K562 (cell line): ENCODE data around the gene RAB17.

Source experiments
- KLF10 ChIP-seq: fragments of 250-450 bp; sonication (Bioruptor Pico); IDR thresholded peaks from 2 replicates; pipeline ENCODE4 v1.6.1; 2021; ENCODE audit warnings: matching md5 sums
- MTF1 ChIP-seq: fragments of 250-450 bp; sonication (Bioruptor Pico); IDR thresholded peaks from 2 replicates; pipeline ENCODE4 v1.9.0; 2021; ENCODE audit warnings: moderate library complexity, mild to moderate bottlenecking, inconsistent platforms, borderline replicate concordance
- RB1 ChIP-seq: fragments of 450-650 bp; IDR thresholded peaks from 2 replicates; pipeline ENCODE4 v1.6.1; 2017; ENCODE audit warnings: low read depth, mild to moderate bottlenecking
- RBM34 ChIP-seq: fragments of 200-400 bp; formaldehyde crosslinking; IDR thresholded peaks from 2 replicates; pipeline ENCODE4 v1.6.1; 2018; ENCODE audit warnings: low read length, borderline replicate concordance; ENCODE audit not compliant: insufficient read depth
- ZNF324 ChIP-seq: fragments of 250-450 bp; sonication (Bioruptor Pico); IDR thresholded peaks from 2 replicates; pipeline ENCODE4 v1.4.0; 2020; ENCODE audit warnings: mild to moderate bottlenecking
- ZNF354B ChIP-seq: fragments of 250-450 bp; sonication (Bioruptor Pico); IDR thresholded peaks from 2 replicates; pipeline ENCODE4 v1.4.0; 2020
- TF ChIP-seq, protein P1 (sequence below), 2 experiments: fragments of 450-650 bp; formaldehyde crosslinking in 1 of 2; IDR thresholded peaks; 2 replicates each; pipeline versions ENCODE4 v1.4.0 to v1.6.1; 2014 to 2020; ENCODE audit warnings: mild to moderate bottlenecking in 2 of 2, borderline replicate concordance in 1 of 2, low read depth in 1 of 2
- TF ChIP-seq, protein P2 (sequence below), 2 experiments: fragments of 450-650 bp in 1 of 2; IDR thresholded peaks; 2 replicates each; pipeline ENCODE4 v1.6.1; 2011 to 2017; ENCODE audit warnings: low read depth in 2 of 2, antibody characterized with exemption in 1 of 2, borderline replicate concordance in 1 of 2, low read length in 1 of 2, mild to moderate bottlenecking in 1 of 2, mixed read lengths in 1 of 2; ENCODE audit not compliant: control insufficient read depth in 1 of 2
- TF ChIP-seq, protein P3 (sequence below), 3 experiments: IDR thresholded peaks in 2 of 3; conservative IDR thresholded peaks in 1 of 3; 2 replicates each; pipeline ENCODE4 v1.5.1; 2011 to 2012; ENCODE audit warnings: low read length in 3 of 3, mild to moderate bottlenecking in 3 of 3, control low read depth in 2 of 3, improper control_type of control experiment in 1 of 3, inconsistent platforms in 1 of 3, low read depth in 1 of 3, mixed read lengths in 1 of 3, moderate library complexity in 1 of 3; ENCODE audit not compliant: insufficient read depth in 2 of 3

DNA sequence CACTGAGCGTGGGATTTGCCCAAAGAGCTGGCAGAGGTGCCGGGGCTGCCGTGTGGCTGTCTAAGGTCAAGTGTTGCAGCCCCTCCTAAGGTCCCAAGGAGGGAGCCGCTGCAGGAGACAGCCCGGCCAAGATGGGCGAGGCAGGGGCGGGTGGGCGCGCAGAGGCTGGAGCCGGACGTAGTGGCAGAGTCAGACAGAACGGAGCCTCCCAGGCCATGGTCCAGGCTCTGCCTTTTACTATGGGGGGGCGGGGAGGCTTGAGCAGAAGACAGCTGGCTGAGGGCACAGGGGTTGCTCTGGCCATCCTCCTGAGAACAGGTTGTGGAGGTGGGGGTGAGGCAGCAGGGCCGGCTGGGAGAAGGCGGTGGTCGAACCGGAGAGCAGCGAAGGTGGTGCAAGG is 51.6 kb downstream of the RAB17 start:
- no peak for TF ChIP-seq ZNF354B
- no peak for TF ChIP-seq RBM34
- TF ChIP-seq, protein P1, sequence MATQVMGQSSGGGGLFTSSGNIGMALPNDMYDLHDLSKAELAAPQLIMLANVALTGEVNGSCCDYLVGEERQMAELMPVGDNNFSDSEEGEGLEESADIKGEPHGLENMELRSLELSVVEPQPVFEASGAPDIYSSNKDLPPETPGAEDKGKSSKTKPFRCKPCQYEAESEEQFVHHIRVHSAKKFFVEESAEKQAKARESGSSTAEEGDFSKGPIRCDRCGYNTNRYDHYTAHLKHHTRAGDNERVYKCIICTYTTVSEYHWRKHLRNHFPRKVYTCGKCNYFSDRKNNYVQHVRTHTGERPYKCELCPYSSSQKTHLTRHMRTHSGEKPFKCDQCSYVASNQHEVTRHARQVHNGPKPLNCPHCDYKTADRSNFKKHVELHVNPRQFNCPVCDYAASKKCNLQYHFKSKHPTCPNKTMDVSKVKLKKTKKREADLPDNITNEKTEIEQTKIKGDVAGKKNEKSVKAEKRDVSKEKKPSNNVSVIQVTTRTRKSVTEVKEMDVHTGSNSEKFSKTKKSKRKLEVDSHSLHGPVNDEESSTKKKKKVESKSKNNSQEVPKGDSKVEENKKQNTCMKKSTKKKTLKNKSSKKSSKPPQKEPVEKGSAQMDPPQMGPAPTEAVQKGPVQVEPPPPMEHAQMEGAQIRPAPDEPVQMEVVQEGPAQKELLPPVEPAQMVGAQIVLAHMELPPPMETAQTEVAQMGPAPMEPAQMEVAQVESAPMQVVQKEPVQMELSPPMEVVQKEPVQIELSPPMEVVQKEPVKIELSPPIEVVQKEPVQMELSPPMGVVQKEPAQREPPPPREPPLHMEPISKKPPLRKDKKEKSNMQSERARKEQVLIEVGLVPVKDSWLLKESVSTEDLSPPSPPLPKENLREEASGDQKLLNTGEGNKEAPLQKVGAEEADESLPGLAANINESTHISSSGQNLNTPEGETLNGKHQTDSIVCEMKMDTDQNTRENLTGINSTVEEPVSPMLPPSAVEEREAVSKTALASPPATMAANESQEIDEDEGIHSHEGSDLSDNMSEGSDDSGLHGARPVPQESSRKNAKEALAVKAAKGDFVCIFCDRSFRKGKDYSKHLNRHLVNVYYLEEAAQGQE (IDR thresholded peaks at IDR 0.05; ENCODE audit: borderline replicate concordance): no peak
- TF ChIP-seq, protein P1 (CRISPR knock-in tag; IDR thresholded peaks at IDR 0.05; ENCODE audit: low read depth): no peak
- TF ChIP-seq, protein P2, sequence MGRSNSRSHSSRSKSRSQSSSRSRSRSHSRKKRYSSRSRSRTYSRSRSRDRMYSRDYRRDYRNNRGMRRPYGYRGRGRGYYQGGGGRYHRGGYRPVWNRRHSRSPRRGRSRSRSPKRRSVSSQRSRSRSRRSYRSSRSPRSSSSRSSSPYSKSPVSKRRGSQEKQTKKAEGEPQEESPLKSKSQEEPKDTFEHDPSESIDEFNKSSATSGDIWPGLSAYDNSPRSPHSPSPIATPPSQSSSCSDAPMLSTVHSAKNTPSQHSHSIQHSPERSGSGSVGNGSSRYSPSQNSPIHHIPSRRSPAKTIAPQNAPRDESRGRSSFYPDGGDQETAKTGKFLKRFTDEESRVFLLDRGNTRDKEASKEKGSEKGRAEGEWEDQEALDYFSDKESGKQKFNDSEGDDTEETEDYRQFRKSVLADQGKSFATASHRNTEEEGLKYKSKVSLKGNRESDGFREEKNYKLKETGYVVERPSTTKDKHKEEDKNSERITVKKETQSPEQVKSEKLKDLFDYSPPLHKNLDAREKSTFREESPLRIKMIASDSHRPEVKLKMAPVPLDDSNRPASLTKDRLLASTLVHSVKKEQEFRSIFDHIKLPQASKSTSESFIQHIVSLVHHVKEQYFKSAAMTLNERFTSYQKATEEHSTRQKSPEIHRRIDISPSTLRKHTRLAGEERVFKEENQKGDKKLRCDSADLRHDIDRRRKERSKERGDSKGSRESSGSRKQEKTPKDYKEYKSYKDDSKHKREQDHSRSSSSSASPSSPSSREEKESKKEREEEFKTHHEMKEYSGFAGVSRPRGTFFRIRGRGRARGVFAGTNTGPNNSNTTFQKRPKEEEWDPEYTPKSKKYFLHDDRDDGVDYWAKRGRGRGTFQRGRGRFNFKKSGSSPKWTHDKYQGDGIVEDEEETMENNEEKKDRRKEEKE (IDR thresholded peaks at IDR 0.05; ENCODE audit: borderline replicate concordance in 1 of 2, control insufficient read depth in 1 of 2, low read depth in 2 of 2, low read length in 1 of 2): no peak
- TF ChIP-seq, protein P3, sequence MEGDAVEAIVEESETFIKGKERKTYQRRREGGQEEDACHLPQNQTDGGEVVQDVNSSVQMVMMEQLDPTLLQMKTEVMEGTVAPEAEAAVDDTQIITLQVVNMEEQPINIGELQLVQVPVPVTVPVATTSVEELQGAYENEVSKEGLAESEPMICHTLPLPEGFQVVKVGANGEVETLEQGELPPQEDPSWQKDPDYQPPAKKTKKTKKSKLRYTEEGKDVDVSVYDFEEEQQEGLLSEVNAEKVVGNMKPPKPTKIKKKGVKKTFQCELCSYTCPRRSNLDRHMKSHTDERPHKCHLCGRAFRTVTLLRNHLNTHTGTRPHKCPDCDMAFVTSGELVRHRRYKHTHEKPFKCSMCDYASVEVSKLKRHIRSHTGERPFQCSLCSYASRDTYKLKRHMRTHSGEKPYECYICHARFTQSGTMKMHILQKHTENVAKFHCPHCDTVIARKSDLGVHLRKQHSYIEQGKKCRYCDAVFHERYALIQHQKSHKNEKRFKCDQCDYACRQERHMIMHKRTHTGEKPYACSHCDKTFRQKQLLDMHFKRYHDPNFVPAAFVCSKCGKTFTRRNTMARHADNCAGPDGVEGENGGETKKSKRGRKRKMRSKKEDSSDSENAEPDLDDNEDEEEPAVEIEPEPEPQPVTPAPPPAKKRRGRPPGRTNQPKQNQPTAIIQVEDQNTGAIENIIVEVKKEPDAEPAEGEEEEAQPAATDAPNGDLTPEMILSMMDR (IDR thresholded peaks at IDR 0.05 in 2 of 3, conservative IDR thresholded peaks at IDR 0.05 in 1 of 3; ENCODE audit: insufficient read depth in 2 of 3, low read depth in 1 of 3, low read length in 3 of 3): no peak
- TF ChIP-seq KLF10 (CRISPR knock-in tag): no peak
- TF ChIP-seq ZNF324: no peak
- no peak for TF ChIP-seq MTF1 (CRISPR knock-in tag)
- no peak for TF ChIP-seq RB1
